ENCODE data around the gene BBS9.

BBS9 gene

GRCh38 chr7:33422825-33423645 lies 293.7 kb downstream of the BBS9 start:
- H3K4me1 Mint-ChIP-seq = peaks cover 24% of the 10 kb centered on the region
- no peaks in the 10 kb centered on the region for H3K9me3 Mint-ChIP-seq
- H3K27me3 Mint-ChIP-seq (ENCODE audit: low read depth) = no peaks in the 10 kb centered on the region
- no peak for TF ChIP-seq CTCF (IDR thresholded peaks at IDR 0.05; ENCODE audit: unreplicated experiment in 3 of 3)
- no peaks in the 10 kb centered on the region for H3K36me3 Mint-ChIP-seq (ENCODE audit: low read depth)
- no peak overlapping the region for H3K4me3 Mint-ChIP-seq
- H3K27ac Mint-ChIP-seq = peak overlapping the region in 2 of 3 experiments; percentile 46 to 77

- no peaks in the 10 kb centered on the region for H3K36me3 Mint-ChIP-seq (ENCODE audit: low read depth)
- peaks cover 24% of the 10 kb centered on the region for H3K4me1 Mint-ChIP-seq
- peak; percentile 12 to 39 (median 27) for TF ChIP-seq CTCF (IDR thresholded peaks at IDR 0.05; ENCODE audit: unreplicated experiment in 3 of 3)
- H3K27ac Mint-ChIP-seq = peak overlapping the region in 1 of 3 experiments; percentile 46
- H3K9me3 Mint-ChIP-seq = no peaks in the 10 kb centered on the region
- H3K4me3 Mint-ChIP-seq = no peak overlapping the region
- no peaks in the 10 kb centered on the region for H3K27me3 Mint-ChIP-seq (ENCODE audit: low read depth)
Measured at GRCh38 chr7:33423646-33424020, 294.3 kb downstream of the BBS9 start.

GRCh38 chr7:33425395-33425794 lies 296.0 kb downstream of the BBS9 start:
- H3K27ac Mint-ChIP-seq = no peak overlapping the region
- H3K9me3 Mint-ChIP-seq = no peaks in the 10 kb centered on the region
- no peak for TF ChIP-seq CTCF (IDR thresholded peaks at IDR 0.05; ENCODE audit: unreplicated experiment in 3 of 3)
- no peak overlapping the region for H3K4me3 Mint-ChIP-seq
- H3K36me3 Mint-ChIP-seq (ENCODE audit: low read depth) = no peaks in the 10 kb centered on the region
- H3K27me3 Mint-ChIP-seq (ENCODE audit: low read depth) = no peaks in the 10 kb centered on the region
- H3K4me1 Mint-ChIP-seq = peaks cover 21% of the 10 kb centered on the region

GRCh38 chr7:33425929-33426678 lies 296.7 kb downstream of the BBS9 start:
- no peak for TF ChIP-seq CTCF (IDR thresholded peaks at IDR 0.05; ENCODE audit: unreplicated experiment in 3 of 3)
- no peaks in the 10 kb centered on the region for H3K36me3 Mint-ChIP-seq (ENCODE audit: low read depth)
- no peak overlapping the region for H3K4me3 Mint-ChIP-seq
- no peaks in the 10 kb centered on the region for H3K9me3 Mint-ChIP-seq
- no peak overlapping the region for H3K27ac Mint-ChIP-seq
- peaks cover 14% of the 10 kb centered on the region for H3K4me1 Mint-ChIP-seq
- H3K27me3 Mint-ChIP-seq (ENCODE audit: low read depth) = no peaks in the 10 kb centered on the region

- H3K27ac Mint-ChIP-seq = no peak overlapping the region
- H3K4me1 Mint-ChIP-seq = no peaks in the 10 kb centered on the region
- H3K36me3 Mint-ChIP-seq (ENCODE audit: low read depth) = no peaks in the 10 kb centered on the region
- no peaks in the 10 kb centered on the region for H3K27me3 Mint-ChIP-seq (ENCODE audit: low read depth)
- TF ChIP-seq CTCF (IDR thresholded peaks at IDR 0.05; ENCODE audit: unreplicated experiment in 3 of 3) = no peak
- no peaks in the 10 kb centered on the region for H3K9me3 Mint-ChIP-seq
- no peak overlapping the region for H3K4me3 Mint-ChIP-seq
Measured at GRCh38 chr7:33428415-33428814, 299.1 kb downstream of the BBS9 start.

Measured in nephron (organoid).